HG03159 (cell line): Measurements from ENCODE around the gene USH1C.

ENCODE experiments used
- ATAC-seq: cut with Tn5 transposase; IDR thresholded peaks from one replicate; pipeline ENCODE4 v1.9.1; 2021; ENCODE audit warnings: mild to moderate bottlenecking, moderate library complexity; ENCODE audit not compliant: unreplicated experiment

USH1C gene

GRCh38 chr11:17508791-17509190 lies 35.4 kb downstream of the USH1C start:
- ATAC-seq: no peak

- ATAC-seq: no peak
Measured at GRCh38 chr11:17508306-17508705, 35.9 kb downstream of the USH1C start.

GRCh38 chr11:17507773-17508172 lies 36.4 kb downstream of the USH1C start:
- no peak for ATAC-seq

- peak; percentile 55 for ATAC-seq
Measured at GRCh38 chr11:17506942-17507341, 37.3 kb downstream of the USH1C start.

GRCh38 chr11:17506314-17506713 lies 37.9 kb downstream of the USH1C start:
- no peak for ATAC-seq

GRCh38 chr11:17505146-17505545 lies 39.1 kb downstream of the USH1C start:
- no peak for ATAC-seq

- peak; percentile 42 for ATAC-seq
Measured at GRCh38 chr11:17504330-17505107, 39.7 kb downstream of the USH1C start.

- no peak for ATAC-seq
Measured at GRCh38 chr11:17502630-17503029, 41.6 kb downstream of the USH1C start.

GRCh38 chr11:17500673-17501072 lies 43.5 kb downstream of the USH1C start:
- ATAC-seq: no peak

- ATAC-seq: no peak
Measured at GRCh38 chr11:17498475-17498874, 45.7 kb downstream of the USH1C start.

- no peak for ATAC-seq
Measured at GRCh38 chr11:17498058-17498457, 46.2 kb downstream of the USH1C start.

GRCh38 chr11:17496406-17496805 lies 47.8 kb downstream of the USH1C start:
- ATAC-seq: no peak

- ATAC-seq: no peak
Measured at GRCh38 chr11:17494019-17494418, 50.2 kb downstream of the USH1C start.

- ATAC-seq: no peak
Measured at GRCh38 chr11:17490938-17491337, 53.3 kb downstream of the USH1C start.

GRCh38 chr11:17490232-17490631 lies 54.0 kb downstream of the USH1C start:
- no peak for ATAC-seq

GRCh38 chr11:17489751-17490150 lies 54.5 kb downstream of the USH1C start:
- ATAC-seq: no peak

GRCh38 chr11:17488563-17488962 lies 55.7 kb downstream of the USH1C start:
- ATAC-seq: no peak

GRCh38 chr11:17486646-17487045 lies 57.6 kb downstream of the USH1C start:
- ATAC-seq: no peak

- no peak for ATAC-seq
Measured at GRCh38 chr11:17483505-17483904, 60.7 kb downstream of the USH1C start.

GRCh38 chr11:17481905-17482304 lies 62.3 kb downstream of the USH1C start:
- ATAC-seq: no peak

GRCh38 chr11:17479284-17480214 lies 64.7 kb downstream of the USH1C start:
- ATAC-seq: no peak

- ATAC-seq: no peak
Measured at GRCh38 chr11:17478070-17478469, 66.1 kb downstream of the USH1C start.
